ENCODE measurements around the gene COL11A1.
"Not testable (repeated sequence)": the region's sequence is repeated elsewhere in the genome, so short reads cannot be mapped to it uniquely, and the experiment has no call there.

COL11A1 gene

GRCh38 chr1:102978874-102979273 lies 129.4 kb downstream of the COL11A1 start:
- H3K4me1 Mint-ChIP-seq = no peaks in the 10 kb centered on the region

GRCh38 chr1:102977292-102977691 lies 131.0 kb downstream of the COL11A1 start:
- H3K4me1 Mint-ChIP-seq = no peaks in the 10 kb centered on the region
- H3K27me3 Mint-ChIP-seq = no peaks in the 10 kb centered on the region
- H3K9me3 Mint-ChIP-seq = no peaks in the 10 kb centered on the region
- no peak overlapping the region for H3K27ac Mint-ChIP-seq
- no peak overlapping the region for H3K4me3 Mint-ChIP-seq
- H3K36me3 Mint-ChIP-seq = no peaks in the 10 kb centered on the region

More at GRCh38 chr1:102978874-102979273, 129.4 kb downstream of the COL11A1 start:
- Mint-ChIP-seq H3K27me3 (no peaks in the 10 kb centered on the region), H3K4me3 (no peak overlapping the region), H3K36me3 (no peaks in the 10 kb centered on the region), H3K27ac (no peak overlapping the region), H3K9me3 (no peaks in the 10 kb centered on the region)

GRCh38 chr1:102970496-102971078 lies 137.7 kb downstream of the COL11A1 start:
- Mint-ChIP-seq H3K27ac (no peak overlapping the region), H3K27me3 (no peaks in the 10 kb centered on the region), H3K36me3 (no peaks in the 10 kb centered on the region), H3K4me3 (no peak overlapping the region), H3K4me1 (no peaks in the 10 kb centered on the region), H3K9me3 (no peaks in the 10 kb centered on the region)

- H3K36me3 Mint-ChIP-seq = no peaks in the 10 kb centered on the region
- no peaks in the 10 kb centered on the region for H3K9me3 Mint-ChIP-seq
- H3K4me3 Mint-ChIP-seq = no peak overlapping the region
- no peaks in the 10 kb centered on the region for H3K27me3 Mint-ChIP-seq
- H3K4me1 Mint-ChIP-seq = no peaks in the 10 kb centered on the region
- H3K27ac Mint-ChIP-seq = no peak overlapping the region
These were observed 140.5 kb downstream of the COL11A1 start for GRCh38 chr1:102967786-102968185.

- Mint-ChIP-seq H3K27ac (no peak overlapping the region), H3K4me3 (no peak overlapping the region), H3K36me3 (no peaks in the 10 kb centered on the region), H3K9me3 (no peaks in the 10 kb centered on the region), H3K27me3 (no peaks in the 10 kb centered on the region), H3K4me1 (no peaks in the 10 kb centered on the region)
These were observed 146.8 kb downstream of the COL11A1 start for GRCh38 chr1:102961549-102961948.

GRCh38 chr1:102954576-102954975 lies 153.7 kb downstream of the COL11A1 start:
- no peaks in the 10 kb centered on the region for H3K36me3 Mint-ChIP-seq
- H3K9me3 Mint-ChIP-seq = no peaks in the 10 kb centered on the region
- no peaks in the 10 kb centered on the region for H3K27me3 Mint-ChIP-seq
- H3K4me1 Mint-ChIP-seq = no peaks in the 10 kb centered on the region
- no peak overlapping the region for H3K4me3 Mint-ChIP-seq
- H3K27ac Mint-ChIP-seq = no peak overlapping the region

GRCh38 chr1:102952400-102952799 lies 155.9 kb downstream of the COL11A1 start:
- Mint-ChIP-seq H3K27ac (no peak overlapping the region), H3K27me3 (no peaks in the 10 kb centered on the region), H3K36me3 (no peaks in the 10 kb centered on the region), H3K4me1 (no peaks in the 10 kb centered on the region), H3K9me3 (no peaks in the 10 kb centered on the region), H3K4me3 (no peak overlapping the region)

GRCh38 chr1:102942324-102942723 lies 166.0 kb downstream of the COL11A1 start:
- Mint-ChIP-seq H3K4me1 (no peaks in the 10 kb centered on the region), H3K27me3 (no peaks in the 10 kb centered on the region), H3K36me3 (no peaks in the 10 kb centered on the region), H3K27ac (no peak overlapping the region), H3K9me3 (no peaks in the 10 kb centered on the region), H3K4me3 (no peak overlapping the region)

GRCh38 chr1:102941366-102941947 lies 166.9 kb downstream of the COL11A1 start:
- Mint-ChIP-seq H3K4me1 (no peaks in the 10 kb centered on the region), H3K27ac (no peak overlapping the region), H3K4me3 (no peak overlapping the region), H3K27me3 (no peaks in the 10 kb centered on the region), H3K9me3 (no peaks in the 10 kb centered on the region), H3K36me3 (no peaks in the 10 kb centered on the region)

GRCh38 chr1:102937401-102937800 lies 170.9 kb downstream of the COL11A1 start:
- Mint-ChIP-seq H3K27me3 (no peaks in the 10 kb centered on the region), H3K4me1 (no peaks in the 10 kb centered on the region), H3K36me3 (no peaks in the 10 kb centered on the region), H3K9me3 (no peaks in the 10 kb centered on the region), H3K27ac (no peak overlapping the region), H3K4me3 (no peak overlapping the region)

- not testable (repeated sequence) for H3K9me3 Mint-ChIP-seq, H3K27ac Mint-ChIP-seq, H3K4me3 Mint-ChIP-seq, H3K4me1 Mint-ChIP-seq, H3K27me3 Mint-ChIP-seq, H3K36me3 Mint-ChIP-seq
These were observed 175.0 kb downstream of the COL11A1 start for GRCh38 chr1:102933362-102933761.

- no peaks in the 10 kb centered on the region for H3K27me3 Mint-ChIP-seq
- no peaks in the 10 kb centered on the region for H3K4me1 Mint-ChIP-seq
- H3K27ac Mint-ChIP-seq = no peak overlapping the region
- H3K9me3 Mint-ChIP-seq = no peaks in the 10 kb centered on the region
- no peaks in the 10 kb centered on the region for H3K36me3 Mint-ChIP-seq
- no peak overlapping the region for H3K4me3 Mint-ChIP-seq
These were observed 188.7 kb downstream of the COL11A1 start for GRCh38 chr1:102919659-102920058.

- no peak overlapping the region for H3K4me3 Mint-ChIP-seq
These were observed 206.3 kb downstream of the COL11A1 start for GRCh38 chr1:102901996-102902395.

GRCh38 chr1:102899935-102900334 lies 208.4 kb downstream of the COL11A1 start:
- H3K4me1 Mint-ChIP-seq = no peaks in the 10 kb centered on the region
- H3K36me3 Mint-ChIP-seq = no peaks in the 10 kb centered on the region
- H3K27me3 Mint-ChIP-seq = no peaks in the 10 kb centered on the region
- H3K27ac Mint-ChIP-seq = no peak overlapping the region
- no peak overlapping the region for H3K4me3 Mint-ChIP-seq
- peaks cover 4% of the 10 kb centered on the region for H3K9me3 Mint-ChIP-seq

More at GRCh38 chr1:102901996-102902395, 206.3 kb downstream of the COL11A1 start:
- peaks cover 4% of the 10 kb centered on the region for H3K9me3 Mint-ChIP-seq
- H3K4me1 Mint-ChIP-seq = no peaks in the 10 kb centered on the region
- H3K36me3 Mint-ChIP-seq = no peaks in the 10 kb centered on the region
- H3K27ac Mint-ChIP-seq = no peak overlapping the region
- H3K27me3 Mint-ChIP-seq = no peaks in the 10 kb centered on the region

GRCh38 chr1:102897557-102897956 lies 210.8 kb downstream of the COL11A1 start:
- H3K27me3 Mint-ChIP-seq = no peaks in the 10 kb centered on the region
- H3K9me3 Mint-ChIP-seq = peaks cover 4% of the 10 kb centered on the region
- H3K4me3 Mint-ChIP-seq = no peak overlapping the region
- H3K36me3 Mint-ChIP-seq = no peaks in the 10 kb centered on the region
- H3K4me1 Mint-ChIP-seq = no peaks in the 10 kb centered on the region
- no peak overlapping the region for H3K27ac Mint-ChIP-seq

GRCh38 chr1:102896771-102897170 lies 211.6 kb downstream of the COL11A1 start:
- no peaks in the 10 kb centered on the region for H3K4me1 Mint-ChIP-seq
- H3K27ac Mint-ChIP-seq = no peak overlapping the region
- no peaks in the 10 kb centered on the region for H3K9me3 Mint-ChIP-seq
- H3K27me3 Mint-ChIP-seq = no peaks in the 10 kb centered on the region
- H3K4me3 Mint-ChIP-seq = no peak overlapping the region
- H3K36me3 Mint-ChIP-seq = no peaks in the 10 kb centered on the region

GRCh38 chr1:102896286-102896685 lies 212.0 kb downstream of the COL11A1 start:
- H3K4me1 Mint-ChIP-seq = no peaks in the 10 kb centered on the region
- H3K9me3 Mint-ChIP-seq = no peaks in the 10 kb centered on the region
- H3K27me3 Mint-ChIP-seq = no peaks in the 10 kb centered on the region
- H3K4me3 Mint-ChIP-seq = no peak overlapping the region
- H3K36me3 Mint-ChIP-seq = no peaks in the 10 kb centered on the region
- no peak overlapping the region for H3K27ac Mint-ChIP-seq
